ENCODE measurements around the gene PPFIA4. TPM values are rescaled to one million over a fixed set of nuclear protein-coding genes. Genes with fewer than 3 reads are reported as not detected.

PPFIA4 gene
- total and polyA plus RNA-seq, 2 of the 4 experiments (the other 2 are of a cell fraction), result 5.4 to 13.7 TPM

DNA sequence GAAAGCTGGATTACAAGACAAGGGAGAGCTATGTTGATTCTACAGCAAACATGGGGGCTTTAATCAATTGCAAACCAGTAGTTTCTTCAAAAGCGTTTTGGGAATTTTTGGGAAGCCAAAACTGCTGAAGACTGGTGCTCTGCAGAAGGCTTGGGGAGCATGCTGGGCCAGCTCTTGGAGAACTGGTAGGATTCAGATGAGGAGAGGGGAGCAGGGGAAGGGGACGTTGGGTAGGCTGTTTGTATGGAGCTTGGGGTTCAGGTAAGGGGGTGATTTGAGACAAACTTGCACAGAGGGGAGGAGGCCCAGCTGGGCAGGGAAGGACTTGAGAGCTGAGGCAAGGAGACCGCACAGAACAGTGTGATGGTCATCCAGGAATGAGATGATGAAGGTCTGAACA lies 62.1 kb downstream of the PPFIA4 start:
- WGBS, 2 experiments (ENCODE audit: extremely low coverage in 2 of 2, insufficient read length in 1 of 2), result no CpG with 5 or more reads among the region's 3 CpGs
- DNase-seq, result no peak

More for the DNA sequence above, 62.1 kb downstream of the PPFIA4 start:
- no peaks in the 10 kb centered on the region for H3K79me1 ChIP-seq (ENCODE audit: low read depth in 1 of 2, low read length in 2 of 2)
- no peak overlapping the region for H2AFZ ChIP-seq (replicated peaks; ENCODE audit: low read length, poor library complexity)
- H3K27ac ChIP-seq (ENCODE audit: insufficient read depth, low read length), result no peak overlapping the region
- no peaks in the 10 kb centered on the region for H3K36me3 ChIP-seq (ENCODE audit: control insufficient read depth, insufficient read depth, low read length)
- intact Hi-C loops (cut with micrococcal nuclease), result no loop called here
- H3K56ac ChIP-seq (ENCODE audit: extremely low read depth, insufficient read depth, low read length), result no peak overlapping the region
- H3K4me3 ChIP-seq (ENCODE audit: insufficient read depth, low read depth, low read length), result no peak overlapping the region
- TF ChIP-seq MAZ (IDR thresholded peaks at IDR 0.05; ENCODE audit: borderline replicate concordance, low read depth, low read length), result no peak
- TF ChIP-seq RFX5 (IDR thresholded peaks at IDR 0.05; ENCODE audit: low read depth, low read length), result no peak
- TF ChIP-seq, protein P1, sequence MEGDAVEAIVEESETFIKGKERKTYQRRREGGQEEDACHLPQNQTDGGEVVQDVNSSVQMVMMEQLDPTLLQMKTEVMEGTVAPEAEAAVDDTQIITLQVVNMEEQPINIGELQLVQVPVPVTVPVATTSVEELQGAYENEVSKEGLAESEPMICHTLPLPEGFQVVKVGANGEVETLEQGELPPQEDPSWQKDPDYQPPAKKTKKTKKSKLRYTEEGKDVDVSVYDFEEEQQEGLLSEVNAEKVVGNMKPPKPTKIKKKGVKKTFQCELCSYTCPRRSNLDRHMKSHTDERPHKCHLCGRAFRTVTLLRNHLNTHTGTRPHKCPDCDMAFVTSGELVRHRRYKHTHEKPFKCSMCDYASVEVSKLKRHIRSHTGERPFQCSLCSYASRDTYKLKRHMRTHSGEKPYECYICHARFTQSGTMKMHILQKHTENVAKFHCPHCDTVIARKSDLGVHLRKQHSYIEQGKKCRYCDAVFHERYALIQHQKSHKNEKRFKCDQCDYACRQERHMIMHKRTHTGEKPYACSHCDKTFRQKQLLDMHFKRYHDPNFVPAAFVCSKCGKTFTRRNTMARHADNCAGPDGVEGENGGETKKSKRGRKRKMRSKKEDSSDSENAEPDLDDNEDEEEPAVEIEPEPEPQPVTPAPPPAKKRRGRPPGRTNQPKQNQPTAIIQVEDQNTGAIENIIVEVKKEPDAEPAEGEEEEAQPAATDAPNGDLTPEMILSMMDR (conservative IDR thresholded peaks at IDR 0.05; ENCODE audit: low read depth, low read length), result no peak
- BruUV-seq (replicated peaks), result no TSS peak
- no peak overlapping the region for H2BK120ac ChIP-seq (ENCODE audit: low read depth, low read length)
- no peaks in the 10 kb centered on the region for H3K9me1 ChIP-seq (ENCODE audit: insufficient read depth, low read length)
- no peak overlapping the region for H3K18ac ChIP-seq (ENCODE audit: low read depth, low read length)
- in situ Hi-C loops (cut with MboI; ENCODE audit: low sequenced_read_pairs), result no loop called here
- H3K27me3 ChIP-seq (ENCODE audit: control insufficient read depth, insufficient read depth, low read length), result peaks cover 70% of the 10 kb centered on the region
- no peak overlapping the region for H3K4ac ChIP-seq (ENCODE audit: low read depth, low read length)
- H2AK5ac ChIP-seq (ENCODE audit: low read depth, low read length), result no peak overlapping the region
- ATAC-seq (ENCODE audit: low read depth), result no peak
- H4K8ac ChIP-seq (ENCODE audit: low read depth in 2 of 2, low read length in 2 of 2), result no peak overlapping the region
- no peak overlapping the region for H3K9ac ChIP-seq (ENCODE audit: low read depth, low read length)
- H4K20me1 ChIP-seq (ENCODE audit: insufficient read depth, low read length), result no peaks in the 10 kb centered on the region
- H3K4me2 ChIP-seq (ENCODE audit: low read depth, low read length), result no peak overlapping the region
- no peak overlapping the region for H2BK5ac ChIP-seq (ENCODE audit: low read depth, low read length, poor library complexity, severe bottlenecking)
- H2BK20ac ChIP-seq (ENCODE audit: low read depth, low read length), result no peak overlapping the region
- no peak overlapping the region for H4K91ac ChIP-seq (ENCODE audit: insufficient read depth, low read depth, low read length)
- dilution Hi-C loops (cut with HindIII; ENCODE audit: low sequenced_read_pairs, unreplicated experiment), result no loop called here
- H3K9me3 ChIP-seq (ENCODE audit: control insufficient read depth, insufficient read depth, low read length), result no peaks in the 10 kb centered on the region
- no peak overlapping the region for H2BK15ac ChIP-seq (ENCODE audit: low read depth, low read length)
- H3K14ac ChIP-seq (replicated peaks; ENCODE audit: low read depth, low read length), result no peak overlapping the region
- no peak overlapping the region for H4K5ac ChIP-seq (ENCODE audit: low read depth, low read length)
- ChIA-PET CTCF (no interaction called here), POLR2A (ENCODE audit: unreplicated experiment) (no interaction called here)
- H3K23ac ChIP-seq (ENCODE audit: low read depth, low read length), result no peak overlapping the region
- no peak overlapping the region for H2AK9ac ChIP-seq (replicated peaks; ENCODE audit: low read depth, low read length, poor library complexity)
- H3K4me1 ChIP-seq (ENCODE audit: control insufficient read depth, insufficient read depth, low read length), result no peaks in the 10 kb centered on the region
